IMR-90 (cell line): ENCODE results near the gene LCE1E. TPM values are rescaled to one million over a fixed set of nuclear protein-coding genes. Genes with fewer than 3 reads are reported as not detected.

ENCODE experiments used
- ATAC-seq: fragments of 200-7000 bp; cut with Tn5 transposase; 2 replicates; pipeline ENCODE4 v1.9.1; 2020; ENCODE audit warnings: low read depth, mild to moderate bottlenecking, moderate library complexity
- BruUV-seq: library from RNA; stranded (reverse); fragments of 400-500 nt; replicated peaks from 2 replicates; lab custom pipeline; 2021; lab: Mats Ljungman, UMichigan
- CTCF ChIA-PET: fragments of 300-600 bp; formaldehyde crosslinking; extraction: SDS; loops from one replicate; lab custom pipeline; 2021; ENCODE audit warnings: antibody characterized with exemption; lab: Yijun Ruan, JAX
- POLR2A ChIA-PET: fragments of 300-600 bp; sonication (Branson Sonifier 250); formaldehyde crosslinking; loops from one replicate; lab custom pipeline; 2022; ENCODE audit warnings: antibody characterized with exemption; ENCODE audit not compliant: unreplicated experiment; lab: Charles Lee
- DNase-seq: peaks from one replicate; pipeline ENCODE4 v3.0.0; 2013
- H2AFZ ChIP-seq: replicated peaks from 2 replicates; pipeline ENCODE3; 2013; ENCODE audit warnings: low read length, mild to moderate bottlenecking; ENCODE audit not compliant: poor library complexity
- H2AK5ac ChIP-seq: 2 replicates; pipeline ENCODE4 v1.6.1; 2013; ENCODE audit warnings: low read depth, low read length, inconsistent platforms
- H2AK9ac ChIP-seq: replicated peaks from 2 replicates; pipeline ENCODE3; 2013; ENCODE audit warnings: mild to moderate bottlenecking, low read depth, low read length, moderate library complexity; ENCODE audit not compliant: poor library complexity
- H2BK120ac ChIP-seq: 2 replicates; pipeline ENCODE4 v1.6.1; 2013; ENCODE audit warnings: low read depth, low read length, inconsistent platforms
- H2BK15ac ChIP-seq: 3 replicates; pipeline ENCODE4 v1.6.1; 2013; ENCODE audit warnings: low read depth, low read length, inconsistent platforms
- H2BK20ac ChIP-seq: 2 replicates; pipeline ENCODE4 v1.6.1; 2013; ENCODE audit warnings: low read depth, mild to moderate bottlenecking, inconsistent platforms, low read length, moderate library complexity
- H2BK5ac ChIP-seq: 2 replicates; pipeline ENCODE4 v1.6.1; 2013; ENCODE audit warnings: mild to moderate bottlenecking, low read depth, low read length, inconsistent platforms; ENCODE audit not compliant: poor library complexity, severe bottlenecking
- H3K14ac ChIP-seq: replicated peaks from 2 replicates; pipeline ENCODE4 v1.6.1; 2013; ENCODE audit warnings: low read depth, low read length, inconsistent platforms
- H3K18ac ChIP-seq: 2 replicates; pipeline ENCODE4 v1.6.1; 2013; ENCODE audit warnings: low read depth, low read length, control low read depth
- H3K23ac ChIP-seq: 2 replicates; pipeline ENCODE4 v1.6.1; 2013; ENCODE audit warnings: low read depth, low read length, inconsistent platforms
- H3K27ac ChIP-seq: 2 replicates; pipeline ENCODE4 v1.5.1; 2013; ENCODE audit warnings: mild to moderate bottlenecking, control low read depth, low read length; ENCODE audit not compliant: insufficient read depth
- H3K27me3 ChIP-seq: 2 replicates; pipeline ENCODE4 v1.6.1; 2013; ENCODE audit warnings: low read length; ENCODE audit not compliant: control insufficient read depth, insufficient read depth
- H3K36me3 ChIP-seq: 2 replicates; pipeline ENCODE4 v1.6.1; 2013; ENCODE audit warnings: low read length, mixed read lengths; ENCODE audit not compliant: control insufficient read depth, insufficient read depth
- H3K4ac ChIP-seq: 2 replicates; pipeline ENCODE4 v1.6.1; 2013; ENCODE audit warnings: low read depth, low read length, inconsistent platforms
- H3K4me1 ChIP-seq: 2 replicates; pipeline ENCODE4 v1.6.1; 2013; ENCODE audit warnings: low read length, mixed read lengths; ENCODE audit not compliant: control insufficient read depth, insufficient read depth
- H3K4me2 ChIP-seq: 2 replicates; pipeline ENCODE4 v1.6.1; 2013; ENCODE audit warnings: low read depth, mild to moderate bottlenecking, control low read depth, low read length, moderate library complexity
- H3K4me3 ChIP-seq: 2 replicates; pipeline ENCODE4 v1.5.1; 2013; ENCODE audit warnings: low read depth, mild to moderate bottlenecking, control low read depth, low read length, moderate library complexity; ENCODE audit not compliant: insufficient read depth
- H3K56ac ChIP-seq: 2 replicates; pipeline ENCODE4 v1.6.1; 2013; ENCODE audit warnings: low read length, inconsistent platforms; ENCODE audit not compliant: insufficient read depth; ENCODE audit errors: extremely low read depth
- H3K79me1 ChIP-seq, 2 experiments: 2 replicates each; pipeline ENCODE4 v1.6.1; 2013; ENCODE audit warnings: low read length in 2 of 2, inconsistent platforms in 1 of 2, low read depth in 1 of 2
- H3K9ac ChIP-seq: 2 replicates; pipeline ENCODE4 v1.6.1; 2013; ENCODE audit warnings: low read depth, low read length, control low read depth
- H3K9me1 ChIP-seq: 2 replicates; pipeline ENCODE4 v1.6.1; 2013; ENCODE audit warnings: low read length, inconsistent platforms; ENCODE audit not compliant: insufficient read depth
- H3K9me3 ChIP-seq: 2 replicates; pipeline ENCODE4 v1.6.1; 2013; ENCODE audit warnings: low read length; ENCODE audit not compliant: control insufficient read depth, insufficient read depth
- H4K20me1 ChIP-seq: 2 replicates; pipeline ENCODE4 v1.6.1; 2013; ENCODE audit warnings: low read length, inconsistent platforms; ENCODE audit not compliant: insufficient read depth
- H4K5ac ChIP-seq: 2 replicates; pipeline ENCODE4 v1.6.1; 2013; ENCODE audit warnings: mild to moderate bottlenecking, low read depth, low read length, control low read depth
- H4K8ac ChIP-seq, 2 experiments: 2 replicates each; pipeline ENCODE4 v1.6.1; 2013; ENCODE audit warnings: low read depth in 2 of 2, low read length in 2 of 2, control low read depth in 1 of 2, inconsistent platforms in 1 of 2
- H4K91ac ChIP-seq: 2 replicates; pipeline ENCODE4 v1.6.1; 2013; ENCODE audit warnings: low read depth, low read length, inconsistent platforms; ENCODE audit not compliant: insufficient read depth
- FOS ChIP-seq: fragments of 150-350 bp; IDR thresholded peaks from 2 replicates; pipeline ENCODE4 v1.6.1; 2016; ENCODE audit warnings: low read depth, low read length
- POLR2A ChIP-seq: IDR thresholded peaks from 2 replicates; pipeline ENCODE4 v1.6.1; 2012; ENCODE audit warnings: mild to moderate bottlenecking, low read depth, low read length
- RCOR1 ChIP-seq: IDR thresholded peaks from 2 replicates; pipeline ENCODE4 v1.6.1; 2012; ENCODE audit warnings: mild to moderate bottlenecking, low read length, improper control_type of control experiment; ENCODE audit not compliant: insufficient replicate concordance
- RFX5 ChIP-seq: IDR thresholded peaks from 2 replicates; pipeline ENCODE4 v1.8.0; 2012; ENCODE audit warnings: low read depth, mild to moderate bottlenecking, low read length, moderate library complexity
- WGBS, 2 experiments: methylation state at CpG; one replicate each; pipeline versions ENCODE4 v1.1.5 to v1.1.7; 2013; ENCODE audit warnings: missing lambda C conversion rate in 2 of 2; ENCODE audit not compliant: insufficient read length in 1 of 2; ENCODE audit errors: extremely low coverage in 2 of 2; 5-methylcytosine and 5-hydroxymethylcytosine counted together
- dilution Hi-C: fragments of 300-500 bp; cut with HindIII; formaldehyde crosslinking; loops from one replicate; pipeline ENCODE4 v1.14.3; 2018; ENCODE audit warnings: low sequenced_read_pairs; ENCODE audit not compliant: unreplicated experiment
- in situ Hi-C: fragments of 300-500 bp; cut with MboI; formaldehyde crosslinking; loops from 3 replicates; pipeline ENCODE4 v1.14.3; 2019; ENCODE audit warnings: low sequenced_read_pairs, inconsistent platforms, mixed read lengths
- intact Hi-C: fragments of 100-400 bp; cut with micrococcal nuclease; formaldehyde crosslinking; loops from 2 replicates; pipeline ENCODE4 v1.10.0; 2022
- polyA plus RNA-seq, 3 experiments: library from polyadenylated mRNA; depleted of rRNA; stranded (reverse); fragments of >200 nt; gene quantifications; 2 replicates each; pipeline ENCODE4 v1.2.3, GENCODE V29; 2012; ENCODE audit warnings: low replicate concordance in 1 of 3
- total RNA-seq: library from RNA; depleted of rRNA; stranded (reverse); fragments of >200 nt; gene quantifications from 2 replicates; pipeline ENCODE4 v1.2.3, GENCODE V29; 2012
- TF ChIP-seq, protein P1 (sequence below): fragments of 150-350 bp; IDR thresholded peaks from 2 replicates; pipeline ENCODE4 v1.6.1; 2016; ENCODE audit warnings: low read depth, mild to moderate bottlenecking, low read length, moderate library complexity, borderline replicate concordance

LCE1E gene
- total and polyA plus RNA-seq, 2 of the 4 experiments (the other 2 are of a cell fraction): not detected

DNA sequence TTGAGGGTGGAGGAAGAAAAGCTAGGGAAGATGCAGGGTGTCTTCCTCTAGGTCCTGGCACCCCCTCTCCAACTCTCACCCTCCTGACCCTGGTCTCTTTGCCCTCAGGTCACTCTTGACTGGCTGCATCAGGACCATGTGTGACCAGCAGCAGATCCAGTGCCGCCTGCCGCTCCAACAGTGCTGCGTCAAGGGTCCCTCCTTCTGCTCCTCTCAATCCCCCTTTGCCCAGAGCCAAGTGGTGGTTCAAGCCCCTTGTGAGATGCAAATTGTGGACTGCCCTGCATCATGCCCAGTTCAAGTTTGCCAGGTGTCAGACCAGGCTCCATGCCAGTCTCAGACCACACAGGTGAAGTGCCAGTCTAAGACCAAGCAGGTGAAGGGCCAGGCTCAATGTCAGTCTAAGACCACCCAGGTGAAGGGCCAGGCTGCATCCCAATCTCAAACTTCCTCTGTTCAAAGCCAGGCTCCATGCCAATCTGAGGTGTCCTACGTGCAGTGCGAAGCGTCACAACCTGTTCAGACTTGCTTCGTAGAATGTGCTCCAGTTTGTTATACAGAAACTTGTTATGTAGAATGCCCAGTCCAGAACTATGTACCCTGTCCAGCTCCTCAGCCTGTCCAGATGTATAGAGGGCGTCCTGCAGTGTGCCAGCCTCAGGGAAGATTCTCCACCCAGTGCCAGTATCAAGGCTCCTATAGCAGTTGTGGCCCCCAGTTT is 26.4 kb upstream of the LCE1E start:
- Histone ChIP-seq H4K91ac (no peak overlapping the region), H3K27me3 (no peaks in the 10 kb centered on the region), H3K56ac (no peak overlapping the region), H2BK5ac (no peak overlapping the region), H2BK15ac (no peak overlapping the region; the same call in 2 of the 3 replicates), H3K27ac (no peak overlapping the region), H4K5ac (no peak overlapping the region), H3K9me3 (no peaks in the 10 kb centered on the region; the same call in 1 of the 2 replicates), H4K20me1 (no peaks in the 10 kb centered on the region), H4K8ac (no peak overlapping the region), H2AFZ (no peak overlapping the region), H3K18ac (no peak overlapping the region), H3K23ac (no peak overlapping the region), H2AK9ac (no peak overlapping the region), H3K4ac (no peak overlapping the region), H3K4me1 (no peaks in the 10 kb centered on the region), H3K9me1 (no peaks in the 10 kb centered on the region), H3K79me1 (no peaks in the 10 kb centered on the region), H3K4me2 (no peak overlapping the region), H2AK5ac (no peak overlapping the region), H2BK20ac (no peak overlapping the region), H3K4me3 (no peak overlapping the region), H3K9ac (no peak overlapping the region), H3K14ac (no peak overlapping the region), H3K36me3 (no peaks in the 10 kb centered on the region), H2BK120ac (no peak overlapping the region)
- no peak for DNase-seq
- TF ChIP-seq POLR2A (no peak), RCOR1 (no peak), FOS (no peak), RFX5 (no peak)
- TF ChIP-seq, protein P1, sequence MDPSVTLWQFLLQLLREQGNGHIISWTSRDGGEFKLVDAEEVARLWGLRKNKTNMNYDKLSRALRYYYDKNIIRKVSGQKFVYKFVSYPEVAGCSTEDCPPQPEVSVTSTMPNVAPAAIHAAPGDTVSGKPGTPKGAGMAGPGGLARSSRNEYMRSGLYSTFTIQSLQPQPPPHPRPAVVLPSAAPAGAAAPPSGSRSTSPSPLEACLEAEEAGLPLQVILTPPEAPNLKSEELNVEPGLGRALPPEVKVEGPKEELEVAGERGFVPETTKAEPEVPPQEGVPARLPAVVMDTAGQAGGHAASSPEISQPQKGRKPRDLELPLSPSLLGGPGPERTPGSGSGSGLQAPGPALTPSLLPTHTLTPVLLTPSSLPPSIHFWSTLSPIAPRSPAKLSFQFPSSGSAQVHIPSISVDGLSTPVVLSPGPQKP: no peak
- ChIA-PET POLR2A (no interaction called here), CTCF (no interaction called here)
- no peak for ATAC-seq
- BruUV-seq: no TSS peak
- intact Hi-C loops (no loop called here), dilution Hi-C loops (no loop called here), in situ Hi-C loops (no loop called here)
- WGBS, 2 experiments: no CpG with 5 or more reads among the region's 8 CpGs
